GM10847 (cell line): ENCODE results near the gene MEDAG.

Experiments
- POLR2A ChIP-seq: IDR thresholded peaks from 2 replicates; pipeline ENCODE4 v1.6.1; 2011; ENCODE audit not compliant: insufficient read length; ENCODE audit errors: extremely low read depth

Gene MEDAG

GRCh38 chr13:30882996-30883766 lies 22.9 kb upstream of the MEDAG start:
- no peak for TF ChIP-seq POLR2A

GRCh38 chr13:30884543-30884942 lies 21.5 kb upstream of the MEDAG start:
- no peak for TF ChIP-seq POLR2A

- TF ChIP-seq POLR2A: no peak
Observed at GRCh38 chr13:30889196-30889690, 16.8 kb upstream of the MEDAG start.

- no peak for TF ChIP-seq POLR2A
Observed at GRCh38 chr13:30892966-30893365, 13.1 kb upstream of the MEDAG start.

GRCh38 chr13:30895773-30896172 lies 10.3 kb upstream of the MEDAG start:
- TF ChIP-seq POLR2A: no peak

- TF ChIP-seq POLR2A: no peak
Observed at GRCh38 chr13:30898070-30898469, 8.0 kb upstream of the MEDAG start.

GRCh38 chr13:30898678-30899241 lies 7.3 kb upstream of the MEDAG start:
- TF ChIP-seq POLR2A: no peak

GRCh38 chr13:30900436-30900835 lies 5.6 kb upstream of the MEDAG start:
- TF ChIP-seq POLR2A: no peak

- no peak for TF ChIP-seq POLR2A
Observed at GRCh38 chr13:30900952-30901749, 4.9 kb upstream of the MEDAG start.

- TF ChIP-seq POLR2A: no peak
Observed at GRCh38 chr13:30904043-30904442, 2.0 kb upstream of the MEDAG start.

GRCh38 chr13:30906411-30907051 lies 460 bp downstream of the MEDAG start:
- no peak for TF ChIP-seq POLR2A

GRCh38 chr13:30907121-30907861 lies 1.2 kb downstream of the MEDAG start:
- TF ChIP-seq POLR2A: no peak

- no peak for TF ChIP-seq POLR2A
Observed at GRCh38 chr13:30908416-30908980, 2.4 kb downstream of the MEDAG start.

GRCh38 chr13:30910676-30911075 lies 4.6 kb downstream of the MEDAG start:
- TF ChIP-seq POLR2A: no peak
